Measurements from ENCODE around the gene LGR6. TPM values are rescaled to one million over a fixed set of nuclear protein-coding genes. Genes with fewer than 3 reads are reported as not detected.

LGR6 gene
- total and polyA plus RNA-seq, 10 of the 15 experiments (the other 5 are each of a cell fraction or from before 2014, with no cell fraction given) = not detected

- 31% methylated on average over 5 of the region's 5 CpGs for WGBS (ENCODE audit: insufficient coverage, insufficient replicate concordance, low lambda C conversion rate, missing lambda C conversion rate)
- intact Hi-C loops (cut with micrococcal nuclease; ENCODE audit: unreplicated experiment) = no loop called here
- H3K4me2 ChIP-seq (ENCODE audit: control insufficient read depth, insufficient read depth) = no peak overlapping the region
- no TSS peak for BruUV-seq (replicated peaks)
- H2AFZ ChIP-seq (ENCODE audit: control insufficient read depth, low read depth, low read length) = no peak overlapping the region
- H3K9me3 ChIP-seq (replicated peaks; ENCODE audit: control insufficient read depth, insufficient read depth, low read length) = no peaks in the 10 kb centered on the region
- in situ Hi-C loops (cut with MboI) = no loop called here
- SMC1A ChIA-PET (ENCODE audit: uncharacterized antibody, unreplicated experiment) = interaction anchor here (1.2 kb wide), 1 partner anchor 14 kb away, joined by 4 read pairs; no protein-coding TSS in a partner anchor
- H3K9ac ChIP-seq (ENCODE audit: control insufficient read depth, insufficient read depth, low read length) = no peak overlapping the region
- no peak overlapping the region for H3K27ac ChIP-seq (ENCODE audit: control insufficient read depth, insufficient read depth)
- H3K36me3 ChIP-seq (ENCODE audit: control insufficient read depth in 2 of 2, insufficient read depth in 2 of 2, low read length in 1 of 2) = no peaks in the 10 kb centered on the region
- TF ChIP-seq ESRRA (IDR thresholded peaks at IDR 0.05; ENCODE audit: low read length) (no peak), MYC (IDR thresholded peaks at IDR 0.05; ENCODE audit: insufficient read depth, insufficient read length, insufficient replicate concordance, low read length, severe bottlenecking) (no peak), HDAC6 (IDR thresholded peaks at IDR 0.05; ENCODE audit: unreplicated experiment) (no peak), E4F1 (IDR thresholded peaks at IDR 0.05; ENCODE audit: borderline replicate concordance, partially characterized antibody) (no peak), SRF (IDR thresholded peaks at IDR 0.05; ENCODE audit: low read depth in 2 of 2, low read length in 2 of 2) (no peak), HCFC1 (IDR thresholded peaks at IDR 0.05; ENCODE audit: low read length) (no peak), ZNF687 (IDR thresholded peaks at IDR 0.05) (no peak), ZNF592 (IDR thresholded peaks at IDR 0.05) (no peak), ZZZ3 (IDR thresholded peaks at IDR 0.05; ENCODE audit: control insufficient read depth, insufficient read length, low read depth) (no peak), MEF2B (IDR thresholded peaks at IDR 0.05; ENCODE audit: partially characterized antibody, poor library complexity, severe bottlenecking) (no peak), PAX8 (IDR thresholded peaks at IDR 0.05) (no peak), CBX3 (IDR thresholded peaks at IDR 0.05; ENCODE audit: borderline replicate concordance, low read depth) (no peak)
- FAIRE-seq (no peak), ATAC-seq (no peak), DNase-seq (ENCODE audit: low read depth, low spot score) (no peak)
- CTCF ChIA-PET = interaction anchor here (1.3 to 2.1 kb wide), 2 partner anchors 99 to 137 kb away, joined by 4 to 8 read pairs; partner anchors contain the start of gene LGR6
- H3K4me3 ChIP-seq = no peak overlapping the region
- peaks cover 0 to 2% of the 10 kb centered on the region in 2 experiments; a peak in 2 of 4 replicates for H3K27me3 ChIP-seq (replicated peaks in 1 of 2; ENCODE audit: control insufficient read depth in 2 of 2, insufficient read depth in 2 of 2, low read length in 1 of 2)
- RAD21 ChIA-PET (ENCODE audit: unreplicated experiment) = no interaction called here
- POLR2A ChIA-PET = no interaction called here
- H4K20me1 ChIP-seq (ENCODE audit: control insufficient read depth, insufficient read depth) = no peaks in the 10 kb centered on the region
- H3K79me2 ChIP-seq (ENCODE audit: control insufficient read depth, insufficient read depth, low read length) = no peaks in the 10 kb centered on the region
- H3K4me1 ChIP-seq (ENCODE audit: control insufficient read depth, insufficient read depth, low read length) = peaks cover 5% of the 10 kb centered on the region; the same call in 1 of the 2 replicates
Observed at GRCh38 chr1:202291961-202292712, 98.5 kb downstream of the LGR6 start.
